Colonic mucosa (tissue), 4 donors: Measurements from ENCODE around the gene SKA3. TPM values are rescaled to one million over a fixed set of nuclear protein-coding genes. Genes with fewer than 3 reads are reported as not detected.
"Not testable (repeated sequence)": the region's sequence is repeated elsewhere in the genome, so short reads cannot be mapped to it uniquely, and the experiment has no call there.

Source experiments
- DNase-seq: peaks from one replicate; pipeline ENCODE4 v3.0.0-alpha.2; 2020
- H3K27ac ChIP-seq: fragments of 200-600 bp; one replicate; pipeline ENCODE4 v1.8.0; 2021
- H3K27me3 ChIP-seq: fragments of 200-600 bp; one replicate; pipeline ENCODE4 v1.8.0; 2021
- H3K36me3 ChIP-seq: fragments of 200-600 bp; one replicate; pipeline ENCODE4 v1.8.0; 2021
- H3K4me1 ChIP-seq: fragments of 200-600 bp; one replicate; pipeline ENCODE4 v1.8.0; 2021; ENCODE audit warnings: mild to moderate bottlenecking
- H3K4me3 ChIP-seq: fragments of 200-600 bp; one replicate; pipeline ENCODE4 v1.8.0; 2021
- H3K9ac ChIP-seq, 2 donors: one replicate each; pipeline ENCODE4 v1.7.0; 2013; ENCODE audit warnings: control low read depth in 2 of 2, low read depth in 2 of 2, low read length in 2 of 2
- H3K9me3 ChIP-seq: fragments of 200-600 bp; one replicate; pipeline ENCODE4 v1.8.0; 2021
- CTCF ChIP-seq: fragments of 200-600 bp; IDR thresholded peaks from one replicate; pipeline ENCODE4 v1.8.0; 2022; ENCODE audit warnings: antibody characterized with exemption, mild to moderate bottlenecking
- intact Hi-C: fragments of 100-400 bp; cut with DNase I; formaldehyde crosslinking; loops from one replicate; pipeline ENCODE4 v1.14.1; 2022
- total RNA-seq, 2 donors: library from RNA; stranded (reverse); fragmentation: NEBNext Ultra II Directional in 1 of 2; extraction: Animal tissue kit (Norgen Biotek cat#: 25700) in 1 of 2; gene quantifications; one replicate each; pipeline ENCODE4 v1.2.1, GENCODE V29; 2021
- donor health status: healthy.
- donor health status: DM: no; HTN: no; CAD: no.
- donor health status: DM: no; HTN: no; CAD: no.

Gene SKA3
- total RNA-seq, 2 donors from 2014 or later, result 6.2 to 18.1 TPM

GRCh38 chr13:21147827-21148226 lies 28.5 kb downstream of the SKA3 start:
- peaks cover 14% of the 10 kb centered on the region for H3K36me3 ChIP-seq
- no peaks in the 10 kb centered on the region for H3K9me3 ChIP-seq
- DNase-seq, result no peak
- no peak overlapping the region for H3K4me3 ChIP-seq
- no peaks in the 10 kb centered on the region for H3K27me3 ChIP-seq
- intact Hi-C loops, result no loop called here
- no peak for TF ChIP-seq CTCF
- H3K4me1 ChIP-seq, result no peaks in the 10 kb centered on the region
- no peak overlapping the region for H3K9ac ChIP-seq
- H3K27ac ChIP-seq, result no peak overlapping the region

- H3K9ac ChIP-seq, result no peak overlapping the region
- peaks cover 14% of the 10 kb centered on the region for H3K36me3 ChIP-seq
- no peak for DNase-seq
These were observed 33.6 kb downstream of the SKA3 start for GRCh38 chr13:21142766-21143165.

GRCh38 chr13:21139374-21139773 lies 37.0 kb downstream of the SKA3 start:
- intact Hi-C loops, result loop anchor here (10.0 kb wide), 1 partner anchor 195 kb away; no protein-coding TSS in a partner anchor
- H3K4me1 ChIP-seq, result peaks cover 8% of the 10 kb centered on the region

More at GRCh38 chr13:21142766-21143165, 33.6 kb downstream of the SKA3 start:
- Histone ChIP-seq H3K4me1 (peaks cover 8% of the 10 kb centered on the region), H3K9me3 (no peaks in the 10 kb centered on the region), H3K4me3 (no peak overlapping the region), H3K27ac (no peak overlapping the region), H3K27me3 (no peaks in the 10 kb centered on the region)
- no peak for TF ChIP-seq CTCF
- intact Hi-C loops, result no loop called here

GRCh38 chr13:21138561-21138960 lies 37.8 kb downstream of the SKA3 start:
- H3K4me3 ChIP-seq, result no peak overlapping the region
- peaks cover 8% of the 10 kb centered on the region for H3K4me1 ChIP-seq
- no peaks in the 10 kb centered on the region for H3K27me3 ChIP-seq
- H3K9ac ChIP-seq, result no peak overlapping the region
- no peak overlapping the region for H3K27ac ChIP-seq
- H3K9me3 ChIP-seq, result no peaks in the 10 kb centered on the region
- no peak for DNase-seq
- no peak for TF ChIP-seq CTCF
- H3K36me3 ChIP-seq, result no peaks in the 10 kb centered on the region
- intact Hi-C loops, result loop anchor here (10.0 kb wide), 1 partner anchor 194 kb away; no protein-coding TSS in a partner anchor

More at GRCh38 chr13:21139374-21139773, 37.0 kb downstream of the SKA3 start:
- Histone ChIP-seq H3K9me3 (no peaks in the 10 kb centered on the region), H3K27ac (peak overlapping the region; percentile 78), H3K9ac (peak overlapping the region in 1 of 2 donors; percentile 96), H3K27me3 (no peaks in the 10 kb centered on the region), H3K36me3 (no peaks in the 10 kb centered on the region), H3K4me3 (peak overlapping the region; percentile 93)
- peak; percentile 23 for DNase-seq
- TF ChIP-seq CTCF, result no peak

GRCh38 chr13:21137696-21138095 lies 38.7 kb downstream of the SKA3 start:
- Histone ChIP-seq H3K27me3 (no peaks in the 10 kb centered on the region), H3K4me1 (peaks cover 8% of the 10 kb centered on the region), H3K4me3 (no peak overlapping the region), H3K27ac (no peak overlapping the region), H3K9me3 (no peaks in the 10 kb centered on the region), H3K36me3 (no peaks in the 10 kb centered on the region), H3K9ac (no peak overlapping the region)
- TF ChIP-seq CTCF, result no peak
- no peak for DNase-seq
- intact Hi-C loops, result loop anchor here (10.0 kb wide), 1 partner anchor 193 kb away; no protein-coding TSS in a partner anchor

- intact Hi-C loops, result loop anchor here (10.0 kb wide), 1 partner anchor 191 kb away; no protein-coding TSS in a partner anchor
- H3K27me3 ChIP-seq, H3K36me3 ChIP-seq, DNase-seq, H3K9me3 ChIP-seq, H3K9ac ChIP-seq, H3K27ac ChIP-seq, H3K4me1 ChIP-seq, H3K4me3 ChIP-seq: not testable (repeated sequence)
These were observed 40.5 kb downstream of the SKA3 start for GRCh38 chr13:21135833-21136232.
